ENCODE measurements around the gene ERG. TPM values are rescaled to one million over a fixed set of nuclear protein-coding genes. Genes with fewer than 3 reads are reported as not detected.

ERG gene
- total RNA-seq, 1 donor from 2014 or later = under 0.01 TPM

DNA sequence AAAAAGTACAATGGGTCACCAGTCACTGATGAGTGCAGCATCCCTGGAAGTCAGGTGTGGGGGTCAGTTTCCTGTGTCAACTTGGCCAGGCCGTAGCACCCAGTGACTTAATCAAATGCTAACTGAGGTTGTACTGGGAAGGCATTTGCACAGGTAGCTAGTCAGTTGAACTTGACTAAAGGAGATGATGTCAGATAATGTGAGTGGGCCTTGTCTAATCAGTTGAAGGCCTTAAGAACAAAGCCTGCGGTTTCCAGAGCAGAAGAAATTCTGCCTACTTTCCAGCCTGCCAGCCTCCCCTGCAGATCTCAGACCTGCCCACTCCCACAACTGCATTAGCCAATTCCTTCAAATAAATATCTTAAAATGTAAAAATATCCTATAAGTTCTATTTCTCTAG lies 57.1 kb downstream of the ERG start:
- TF ChIP-seq, protein P1, sequence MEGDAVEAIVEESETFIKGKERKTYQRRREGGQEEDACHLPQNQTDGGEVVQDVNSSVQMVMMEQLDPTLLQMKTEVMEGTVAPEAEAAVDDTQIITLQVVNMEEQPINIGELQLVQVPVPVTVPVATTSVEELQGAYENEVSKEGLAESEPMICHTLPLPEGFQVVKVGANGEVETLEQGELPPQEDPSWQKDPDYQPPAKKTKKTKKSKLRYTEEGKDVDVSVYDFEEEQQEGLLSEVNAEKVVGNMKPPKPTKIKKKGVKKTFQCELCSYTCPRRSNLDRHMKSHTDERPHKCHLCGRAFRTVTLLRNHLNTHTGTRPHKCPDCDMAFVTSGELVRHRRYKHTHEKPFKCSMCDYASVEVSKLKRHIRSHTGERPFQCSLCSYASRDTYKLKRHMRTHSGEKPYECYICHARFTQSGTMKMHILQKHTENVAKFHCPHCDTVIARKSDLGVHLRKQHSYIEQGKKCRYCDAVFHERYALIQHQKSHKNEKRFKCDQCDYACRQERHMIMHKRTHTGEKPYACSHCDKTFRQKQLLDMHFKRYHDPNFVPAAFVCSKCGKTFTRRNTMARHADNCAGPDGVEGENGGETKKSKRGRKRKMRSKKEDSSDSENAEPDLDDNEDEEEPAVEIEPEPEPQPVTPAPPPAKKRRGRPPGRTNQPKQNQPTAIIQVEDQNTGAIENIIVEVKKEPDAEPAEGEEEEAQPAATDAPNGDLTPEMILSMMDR (IDR thresholded peaks at IDR 0.05; ENCODE audit: insufficient read depth, low read length, severe bottlenecking) = no peak
- no peaks in the 10 kb centered on the region for H3K27me3 ChIP-seq (ENCODE audit: control insufficient read depth, insufficient read depth, low read length)
- no peak overlapping the region for H3K4me3 ChIP-seq (ENCODE audit: low read depth, low read length)
- FAIRE-seq (no peak), DNase-seq (ENCODE audit: low read depth) (no peak)
- no peaks in the 10 kb centered on the region for H3K36me3 ChIP-seq (ENCODE audit: control insufficient read depth, insufficient read depth, low read length)

DNA sequence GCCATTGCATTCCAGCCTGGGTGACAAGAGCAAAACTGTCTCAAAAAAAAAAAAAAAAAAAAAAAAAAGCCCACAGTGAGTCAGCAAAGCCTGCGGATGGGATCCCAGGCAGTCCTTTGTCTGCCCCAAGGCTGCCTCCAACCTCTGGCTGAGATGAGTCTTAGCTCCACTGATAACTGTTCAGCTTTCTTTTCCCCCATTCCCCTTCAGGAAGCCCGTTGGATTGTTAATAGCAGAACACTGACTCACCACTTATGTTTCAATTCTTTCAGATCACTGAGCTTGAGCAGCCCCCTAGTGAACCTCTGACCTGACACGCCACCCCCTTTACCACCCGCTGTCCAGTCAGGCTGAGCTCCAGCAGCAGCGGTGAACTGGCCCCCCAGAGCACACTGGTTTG lies 57.5 kb downstream of the ERG start:
- Histone ChIP-seq H3K36me3 (ENCODE audit: control insufficient read depth, insufficient read depth, low read length) (no peaks in the 10 kb centered on the region), H3K27me3 (ENCODE audit: control insufficient read depth, insufficient read depth, low read length) (no peaks in the 10 kb centered on the region), H3K4me3 (ENCODE audit: low read depth, low read length) (no peak overlapping the region)
- FAIRE-seq = no peak
- TF ChIP-seq, protein P1 (IDR thresholded peaks at IDR 0.05; ENCODE audit: insufficient read depth, low read length, severe bottlenecking) = no peak
- DNase-seq (ENCODE audit: low read depth) = peak; percentile 83

DNA sequence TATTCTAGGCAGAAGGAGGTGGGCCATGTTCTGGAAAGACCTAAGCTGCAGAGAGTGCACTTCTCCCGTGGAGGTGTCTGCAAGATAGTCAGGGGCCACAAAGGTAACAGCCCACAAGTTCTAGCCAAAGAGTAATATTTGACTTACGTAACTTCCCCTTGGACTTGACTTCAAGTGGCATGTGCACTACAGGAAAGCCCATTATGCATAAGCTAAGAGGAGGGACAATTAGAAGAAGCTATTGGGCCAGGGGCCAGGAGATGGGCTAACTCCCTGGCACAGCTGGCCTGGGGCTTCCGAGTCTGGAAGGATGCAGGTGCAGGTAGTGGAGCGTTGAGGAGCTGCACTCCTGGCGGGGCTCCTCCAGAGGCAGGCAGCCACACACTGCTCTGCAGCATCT lies 58.3 kb downstream of the ERG start:
- DNase-seq (ENCODE audit: low read depth) = no peak
- H3K4me3 ChIP-seq (ENCODE audit: low read depth, low read length) = no peak overlapping the region
- no peaks in the 10 kb centered on the region for H3K36me3 ChIP-seq (ENCODE audit: control insufficient read depth, insufficient read depth, low read length)
- H3K27me3 ChIP-seq (ENCODE audit: control insufficient read depth, insufficient read depth, low read length) = no peaks in the 10 kb centered on the region
- TF ChIP-seq, protein P1 (IDR thresholded peaks at IDR 0.05; ENCODE audit: insufficient read depth, low read length, severe bottlenecking) = no peak
- no peak for FAIRE-seq

DNA sequence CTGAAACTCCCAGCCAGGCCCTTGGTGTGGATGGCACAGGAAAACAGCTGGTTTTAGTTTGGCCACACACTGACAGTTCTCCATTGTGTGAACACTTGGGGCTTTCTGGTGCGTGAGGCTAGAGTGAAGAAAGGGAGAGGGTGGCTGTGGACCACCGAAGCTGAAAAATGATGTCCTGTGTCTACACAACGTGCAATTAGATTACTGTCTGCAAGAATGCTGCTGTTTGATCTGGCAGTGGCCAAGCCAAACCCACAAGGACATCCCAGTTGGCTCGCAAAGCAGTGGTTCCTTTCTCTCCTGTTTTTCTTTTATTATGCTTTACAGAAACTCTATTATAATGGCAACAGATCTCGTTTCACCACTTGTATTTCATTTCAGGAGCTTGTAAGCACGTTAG lies 58.9 kb downstream of the ERG start:
- no peaks in the 10 kb centered on the region for H3K27me3 ChIP-seq (ENCODE audit: control insufficient read depth, insufficient read depth, low read length)
- no peaks in the 10 kb centered on the region for H3K36me3 ChIP-seq (ENCODE audit: control insufficient read depth, insufficient read depth, low read length)
- DNase-seq (ENCODE audit: low read depth) (no peak), FAIRE-seq (no peak)
- TF ChIP-seq, protein P1 (IDR thresholded peaks at IDR 0.05; ENCODE audit: insufficient read depth, low read length, severe bottlenecking) = no peak
- no peak overlapping the region for H3K4me3 ChIP-seq (ENCODE audit: low read depth, low read length)

DNA sequence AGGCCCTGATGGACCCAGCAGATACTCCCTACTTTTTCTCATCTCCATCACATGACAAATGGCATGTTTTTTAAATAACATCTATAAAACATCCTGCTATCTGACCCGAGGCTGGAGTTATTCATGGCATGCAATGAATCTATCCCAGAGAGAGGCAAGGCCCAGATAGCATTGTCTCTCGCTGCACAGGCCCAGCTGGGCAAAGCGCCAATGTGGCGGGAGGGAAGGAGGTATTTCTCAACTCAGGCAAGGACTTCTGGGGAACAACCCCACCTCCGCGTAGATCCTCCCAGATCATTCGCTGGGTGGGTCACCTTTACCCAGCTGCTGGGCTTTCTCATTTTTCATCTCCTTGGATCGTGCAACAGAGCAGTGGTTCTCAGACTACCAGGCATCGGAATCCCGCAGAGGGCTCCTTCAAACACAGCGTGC lies 59.8 kb downstream of the ERG start:
- no peak for FAIRE-seq
- H3K36me3 ChIP-seq (ENCODE audit: control insufficient read depth, insufficient read depth, low read length) = no peaks in the 10 kb centered on the region
- no peaks in the 10 kb centered on the region for H3K27me3 ChIP-seq (ENCODE audit: control insufficient read depth, insufficient read depth, low read length)
- no peak for DNase-seq (ENCODE audit: low read depth)
- H3K4me3 ChIP-seq (ENCODE audit: low read depth, low read length) = no peak overlapping the region
- TF ChIP-seq, protein P1 (IDR thresholded peaks at IDR 0.05; ENCODE audit: insufficient read depth, low read length, severe bottlenecking) = no peak

DNA sequence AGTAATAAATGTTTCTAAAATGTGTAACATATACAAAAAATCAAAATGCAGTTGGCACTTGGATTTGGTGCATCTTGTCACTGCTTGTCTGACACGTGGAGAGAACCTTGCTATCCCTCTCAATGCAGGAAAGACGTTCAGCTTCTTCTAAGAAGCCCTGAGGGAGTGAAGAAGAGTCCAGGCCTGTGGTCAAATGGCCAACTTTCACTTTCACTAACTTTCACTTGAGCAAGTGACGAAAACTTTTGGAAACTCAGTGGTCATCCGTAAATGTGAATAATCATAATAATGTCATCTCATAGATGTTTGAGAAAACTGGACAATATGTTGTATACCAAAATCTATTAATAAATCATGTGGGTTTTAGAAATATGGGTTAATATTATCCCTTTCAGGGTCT lies 61.9 kb downstream of the ERG start:
- TF ChIP-seq, protein P1 (IDR thresholded peaks at IDR 0.05; ENCODE audit: insufficient read depth, low read length, severe bottlenecking) = no peak
- Histone ChIP-seq H3K36me3 (ENCODE audit: control insufficient read depth, insufficient read depth, low read length) (no peaks in the 10 kb centered on the region), H3K4me3 (ENCODE audit: low read depth, low read length) (no peak overlapping the region), H3K27me3 (ENCODE audit: control insufficient read depth, insufficient read depth, low read length) (no peaks in the 10 kb centered on the region)
- FAIRE-seq = no peak
- DNase-seq (ENCODE audit: low read depth) = no peak

All from bronchial epithelial cell (primary cell).